K562 (cell line): ENCODE data around the gene KLC1. TPM values are rescaled to one million over a fixed set of nuclear protein-coding genes. Genes with fewer than 3 reads are reported as not detected.

Experiments
- ATAC-seq: fragments of 200-7000 bp; cut with Tn5 transposase; 3 replicates; pipeline ENCODE4 v1.9.1; 2020; ENCODE audit warnings: moderate library complexity
- BruUV-seq: library from RNA; stranded (reverse); fragments of 400-500 nt; replicated peaks from 2 replicates; lab custom pipeline; 2021; lab: Mats Ljungman, UMichigan
- CTCF ChIA-PET: fragments of 300-600 bp; formaldehyde crosslinking; extraction: SDS; loops from one replicate; lab custom pipeline; 2021; ENCODE audit warnings: low intra/inter-chr PET ratio; lab: Yijun Ruan, JAX
- POLR2A ChIA-PET: fragments of 300-600, 350-650 bp; sonication (Branson Sonifier 250); formaldehyde crosslinking; extraction: SDS; loops from one replicate; lab custom pipeline; 2021; ENCODE audit warnings: antibody characterized with exemption, inconsistent platforms; lab: Yijun Ruan, JAX
- DNase-seq, 4 experiments: peaks; one replicate each; pipeline versions ENCODE4 v3.0.0 to v3.0.0-alpha.2; 2011 to 2018; ENCODE audit warnings: low spot score in 3 of 4, mixed read lengths in 3 of 4; ENCODE audit errors: extremely low read depth in 1 of 4
- FAIRE-seq: peaks from 2 replicates; lab custom pipeline; 2011; peaks lifted over from hg19 to GRCh38; lab: Jason Lieb, UNC
- H2AFZ ChIP-seq: 2 replicates; pipeline ENCODE4 v1.6.0; 2011; ENCODE audit warnings: low read depth, low read length, control low read depth, inconsistent platforms
- H3K27ac ChIP-seq: fragments of 200-600 bp; 3 replicates; pipeline ENCODE4 v1.8.0; 2011; ENCODE audit warnings: low read depth, mild to moderate bottlenecking, control low read depth, inconsistent platforms, low read length, moderate library complexity, mixed read lengths; ENCODE audit errors: extremely low read depth
- H3K27me3 ChIP-seq, 2 experiments: fragments of 300-600 bp in 1 of 2; 2 replicates in 1 of 2; 3 replicates in 1 of 2; pipeline versions ENCODE4 v1.6.0 to v1.8.0; 2011; ENCODE audit warnings: inconsistent platforms in 2 of 2, low read length in 2 of 2, mild to moderate bottlenecking in 1 of 2, mixed read lengths in 1 of 2, moderate library complexity in 1 of 2; ENCODE audit not compliant: control insufficient read depth in 2 of 2, insufficient read depth in 2 of 2
- H3K36me3 ChIP-seq: fragments of 300-600 bp; 3 replicates; pipeline ENCODE4 v1.8.0; 2011; ENCODE audit warnings: mild to moderate bottlenecking, low read length, inconsistent platforms; ENCODE audit not compliant: control insufficient read depth, insufficient read depth
- H3K4me1 ChIP-seq, 2 experiments: fragments of 200-600 bp in 1 of 2; replicated peaks in 1 of 2; 2 replicates in 1 of 2; 3 replicates in 1 of 2; pipeline versions ENCODE4 v1.5.1 to v1.8.0; 2011; ENCODE audit warnings: inconsistent platforms in 2 of 2, low read length in 2 of 2, mild to moderate bottlenecking in 1 of 2, mixed read lengths in 1 of 2, moderate library complexity in 1 of 2; ENCODE audit not compliant: control insufficient read depth in 2 of 2, insufficient read depth in 2 of 2
- H3K4me2 ChIP-seq: 2 replicates; pipeline ENCODE4 v1.6.1; 2011; ENCODE audit warnings: low read length, control low read depth, inconsistent platforms, mixed read lengths; ENCODE audit not compliant: insufficient read depth
- H3K4me3 ChIP-seq: fragments of 200-600 bp; sonication (generic), shearing (Covaris generic); 2 replicates; pipeline ENCODE4 v1.5.1; 2016; ENCODE audit warnings: control low read depth, inconsistent platforms
- H3K79me2 ChIP-seq: fragments of 200-600 bp; 3 replicates; pipeline ENCODE4 v1.8.0; 2011; ENCODE audit warnings: low read length, inconsistent platforms; ENCODE audit not compliant: control insufficient read depth, insufficient read depth
- H3K9ac ChIP-seq, 2 experiments: 2 replicates each; pipeline versions ENCODE4 v1.6.0 to v1.6.1; 2011; ENCODE audit warnings: low read depth in 2 of 2, low read length in 2 of 2, control low read depth in 1 of 2, inconsistent platforms in 1 of 2, mild to moderate bottlenecking in 1 of 2, mixed read lengths in 1 of 2; ENCODE audit not compliant: insufficient read depth in 1 of 2
- H3K9me1 ChIP-seq: one replicate; pipeline ENCODE4 v1.6.0; 2011; ENCODE audit warnings: inconsistent platforms, mild to moderate bottlenecking, low read length, moderate library complexity; ENCODE audit not compliant: control insufficient read depth, insufficient read depth
- H3K9me3 ChIP-seq: replicated peaks from 2 replicates; pipeline ENCODE4 v1.5.1; 2011; ENCODE audit warnings: low read depth, low read length, inconsistent platforms; ENCODE audit not compliant: control insufficient read depth, insufficient read depth
- H4K20me1 ChIP-seq: replicated peaks from 2 replicates; pipeline ENCODE4 v1.6.1; 2011; ENCODE audit warnings: low read length, inconsistent platforms, mixed read lengths; ENCODE audit not compliant: control insufficient read depth, insufficient read depth
- CSDE1 ChIP-seq, 2 experiments: fragments of 450-650 bp; IDR thresholded peaks; 2 replicates each; pipeline ENCODE4 v1.6.1; 2016; ENCODE audit warnings: mild to moderate bottlenecking in 1 of 2
- HLTF ChIP-seq: fragments of 450-650 bp; IDR thresholded peaks from 2 replicates; pipeline ENCODE4 v1.6.1; 2016
- POLR2G ChIP-seq: fragments of 200-400 bp; formaldehyde crosslinking; IDR thresholded peaks from 2 replicates; pipeline ENCODE4 v1.6.1; 2017; ENCODE audit warnings: low read depth, mild to moderate bottlenecking, antibody characterized with exemption, low read length, moderate library complexity
- RBM15 ChIP-seq: fragments of 200-400 bp; formaldehyde crosslinking; IDR thresholded peaks from 2 replicates; pipeline ENCODE4 v1.6.1; 2018; ENCODE audit warnings: mild to moderate bottlenecking, low read length, moderate library complexity; ENCODE audit not compliant: insufficient read depth
- SAFB2 ChIP-seq: fragments of 200-400 bp; formaldehyde crosslinking; IDR thresholded peaks from 2 replicates; pipeline ENCODE4 v1.6.1; 2018; ENCODE audit warnings: borderline replicate concordance, low read length, low read depth, moderate library complexity; ENCODE audit not compliant: severe bottlenecking
- ZHX1 ChIP-seq: fragments of 150-350 bp; conservative IDR thresholded peaks from 2 replicates; pipeline ENCODE4 v1.6.1; 2014; ENCODE audit warnings: low read length
- WGBS: fragments of 100-300 bp; shearing (Covaris generic); methylation state at CpG from one replicate; pipeline ENCODE4 v1.1.6; 2016; ENCODE audit warnings: low coverage, mixed read lengths; ENCODE audit not compliant: insufficient coverage; ENCODE audit errors: missing lambda C conversion rate; 5-methylcytosine and 5-hydroxymethylcytosine counted together
- in situ Hi-C: fragments of 300-500 bp; cut with MboI; formaldehyde crosslinking; loops from 4 replicates; pipeline ENCODE4 v1.15.0; 2018; ENCODE audit warnings: inconsistent platforms, mixed read lengths
- intact Hi-C: fragments of 100-400 bp; cut with micrococcal nuclease; formaldehyde crosslinking; loops from 2 replicates; pipeline ENCODE4 v1.14.2; 2022
- polyA plus RNA-seq, 8 experiments: library from polyadenylated mRNA; depleted of rRNA in 4 of 8; stranded (reverse) in 5 of 8; unstranded in 3 of 8; fragments of >200 nt; fragmentation: Nextera tagmentation in 2 of 8; fragmentation: Illumina TruSeq in 1 of 8; extraction: Ambion mirVana in 2 of 8; extraction: Trizol in 1 of 8; gene quantifications; 2 replicates each; pipeline versions ENCODE4 v1.2.1 to v1.2.3, GENCODE V29; 2011 to 2014; ENCODE audit warnings: inconsistent platforms in 1 of 8, missing spikeins in 1 of 8
- total RNA-seq, 7 experiments: library from RNA; depleted of rRNA in 6 of 7; stranded (reverse); fragments of >200 nt in 6 of 7; fragmentation: Illumina TruSeq in 2 of 7; extraction: Trizol in 2 of 7; gene quantifications; 2 replicates each; pipeline versions ENCODE4 v1.2.1 to v1.2.3, GENCODE V29; 2011 to 2021; ENCODE audit warnings: low replicate concordance in 1 of 7

Gene KLC1
- total and polyA plus RNA-seq, 9 of the 15 experiments (the other 6 are each of a cell fraction or from before 2014, with no cell fraction given) = 4.9 to 134 (median 54.8) TPM

DNA sequence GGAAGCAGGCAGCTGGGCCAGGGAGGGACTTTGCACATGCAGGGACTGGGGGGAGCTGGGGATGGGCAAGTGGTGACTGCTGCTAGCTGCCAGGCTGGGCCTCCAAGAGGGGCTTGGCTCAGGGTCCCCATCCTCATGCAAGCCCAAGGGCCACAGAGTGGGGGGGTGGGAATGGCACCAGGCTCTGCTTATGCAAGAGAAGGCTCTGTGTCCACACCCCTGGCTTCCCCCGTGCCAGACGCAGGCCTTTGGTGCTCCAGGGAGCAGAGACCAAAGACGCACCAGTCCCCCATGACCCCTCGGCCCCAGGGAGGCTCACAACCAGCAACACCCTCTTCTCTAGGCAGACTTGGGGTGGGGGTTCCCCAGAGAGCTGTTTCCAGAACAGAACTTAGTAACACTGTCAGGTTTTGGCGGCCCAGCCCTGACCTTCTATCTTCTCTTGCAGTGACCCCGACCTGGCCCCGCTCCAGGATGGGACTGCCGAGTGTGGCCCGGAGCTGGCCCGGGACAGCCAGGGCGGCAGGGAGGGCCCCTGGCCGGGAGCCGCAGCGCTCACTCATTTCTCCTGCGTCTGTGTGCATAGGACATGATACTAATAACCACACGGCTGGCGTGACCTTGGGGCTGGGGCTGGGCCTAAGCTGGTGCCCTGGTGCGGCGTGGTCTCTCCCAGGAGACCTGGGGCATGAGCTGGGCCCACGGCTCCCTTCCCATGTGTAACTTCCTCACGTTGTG is 71.9 kb downstream of the KLC1 start:
- Histone ChIP-seq H2AFZ (no peak overlapping the region), H3K9ac (peak overlapping the region in 1 of 2 experiments; percentile 35; a peak in 1 of 4 replicates), H3K36me3 (peaks cover 89% of the 10 kb centered on the region; the same call in 2 of the 3 replicates), H3K9me3 (no peaks in the 10 kb centered on the region)
- 83% methylated on average over 16 of the region's 21 CpGs for WGBS
- no TSS peak for BruUV-seq
- DNase-seq (no peak), ATAC-seq (no peak)
- POLR2A ChIA-PET = interaction anchor here (0.6 to 1.0 kb wide), 4 partner anchors 13 to 141 kb away, joined by 3 to 4 read pairs (median 3); no protein-coding TSS in a partner anchor
- TF ChIP-seq SAFB2 (no peak), POLR2G (peak; percentile 73), CSDE1 (IDR thresholded peaks at IDR 0.05) (no peak), HLTF (no peak), RBM15 (no peak), ZHX1 (no peak)
- TF ChIP-seq, all 486 proteins: peak for 1
- CTCF ChIA-PET = no interaction called here
- intact Hi-C loops = no loop called here
- Histone ChIP-seq H3K4me1 (peaks cover 0 to 40% of the 10 kb centered on the region in 2 experiments; a peak in 2 of 5 replicates), H3K79me2 (no peaks in the 10 kb centered on the region), H4K20me1 (no peaks in the 10 kb centered on the region; the same call in 1 of the 2 replicates), H3K4me2 (no peak overlapping the region), H3K4me3 (no peak overlapping the region), H3K27ac (no peak overlapping the region), H3K27me3 (no peaks in the 10 kb centered on the region), H3K9me1 (no peaks in the 10 kb centered on the region)
- in situ Hi-C loops = no loop called here
- no peak for FAIRE-seq
